ENCODE measurements around the gene ZFYVE28.

Gene ZFYVE28

DNA sequence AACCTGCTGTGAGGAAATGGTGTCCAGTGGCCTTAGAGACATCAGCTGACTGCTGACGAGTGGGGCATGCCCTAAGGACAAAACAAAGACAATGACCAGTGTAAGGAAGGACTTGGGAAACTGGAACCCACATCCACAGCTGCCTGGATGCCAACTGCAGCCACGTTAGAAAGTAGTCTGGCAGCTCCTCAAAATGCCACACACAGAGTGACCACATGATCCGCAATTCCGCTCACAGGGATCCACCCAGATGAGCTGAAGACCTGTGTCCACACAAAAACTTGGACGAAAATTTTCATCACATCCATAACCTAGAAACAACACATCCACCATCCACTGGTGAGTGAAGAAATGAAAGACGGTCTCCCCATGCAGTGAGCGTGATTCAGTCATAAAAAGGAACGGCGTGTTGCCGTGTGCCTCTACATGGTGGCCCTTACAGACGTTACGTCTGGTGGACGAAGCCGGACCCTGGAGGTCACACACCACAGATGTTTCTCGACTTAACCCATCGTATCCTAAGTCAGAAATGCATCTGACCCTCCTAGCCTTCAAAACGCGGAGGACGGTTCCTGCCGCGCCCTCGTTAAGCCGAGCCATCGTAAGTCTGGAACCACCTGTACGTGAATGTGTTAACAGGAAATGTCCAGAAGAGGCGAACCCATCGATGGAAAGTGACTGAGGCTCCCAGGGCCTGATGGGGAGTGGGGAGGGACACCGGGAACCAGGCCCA lies 115.9 kb downstream of the ZFYVE28 start:
- no peak for DNase-seq (ENCODE audit: low spot score)

DNA sequence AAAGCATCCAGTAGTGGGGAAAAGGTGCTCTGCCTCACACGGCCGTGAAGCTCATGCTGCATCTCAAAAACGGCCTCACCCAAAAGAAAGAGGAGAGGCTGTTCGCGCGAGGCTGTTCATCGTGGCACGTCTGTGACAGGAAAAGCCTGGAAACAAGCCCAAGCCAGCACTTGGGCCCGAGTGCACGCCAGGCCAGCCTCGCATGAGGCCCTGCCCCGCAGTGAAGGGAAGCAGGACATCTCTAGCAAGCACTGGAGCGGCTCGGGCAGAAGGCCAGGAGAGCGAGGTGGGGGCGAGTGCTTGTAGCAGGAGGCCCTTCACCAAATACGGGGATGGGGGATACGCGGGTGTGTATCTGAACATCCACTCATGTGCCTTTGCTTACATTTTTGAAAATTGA lies 116.6 kb downstream of the ZFYVE28 start:
- DNase-seq (ENCODE audit: low spot score): no peak

DNA sequence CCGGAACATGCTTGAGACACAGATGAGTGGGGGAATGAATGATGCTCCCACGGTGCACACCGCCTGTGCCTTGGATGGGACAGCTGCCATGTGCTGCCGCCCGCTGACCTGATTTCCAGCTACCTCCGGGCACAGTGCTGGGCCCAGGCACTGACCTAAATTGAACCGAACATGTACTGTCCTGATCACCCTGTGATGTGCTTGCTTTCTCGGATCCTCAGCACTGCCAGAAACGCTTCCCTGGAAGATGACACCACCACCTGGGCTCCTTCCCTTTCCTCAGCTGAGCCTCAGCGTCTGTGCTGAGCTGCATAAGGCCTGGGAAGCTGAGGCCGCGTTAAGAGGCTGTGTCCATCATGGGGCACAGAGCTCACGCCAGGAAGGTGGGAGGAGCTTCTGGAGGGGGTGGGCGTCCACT lies 117.2 kb downstream of the ZFYVE28 start:
- DNase-seq (ENCODE audit: low spot score): no peak

DNA sequence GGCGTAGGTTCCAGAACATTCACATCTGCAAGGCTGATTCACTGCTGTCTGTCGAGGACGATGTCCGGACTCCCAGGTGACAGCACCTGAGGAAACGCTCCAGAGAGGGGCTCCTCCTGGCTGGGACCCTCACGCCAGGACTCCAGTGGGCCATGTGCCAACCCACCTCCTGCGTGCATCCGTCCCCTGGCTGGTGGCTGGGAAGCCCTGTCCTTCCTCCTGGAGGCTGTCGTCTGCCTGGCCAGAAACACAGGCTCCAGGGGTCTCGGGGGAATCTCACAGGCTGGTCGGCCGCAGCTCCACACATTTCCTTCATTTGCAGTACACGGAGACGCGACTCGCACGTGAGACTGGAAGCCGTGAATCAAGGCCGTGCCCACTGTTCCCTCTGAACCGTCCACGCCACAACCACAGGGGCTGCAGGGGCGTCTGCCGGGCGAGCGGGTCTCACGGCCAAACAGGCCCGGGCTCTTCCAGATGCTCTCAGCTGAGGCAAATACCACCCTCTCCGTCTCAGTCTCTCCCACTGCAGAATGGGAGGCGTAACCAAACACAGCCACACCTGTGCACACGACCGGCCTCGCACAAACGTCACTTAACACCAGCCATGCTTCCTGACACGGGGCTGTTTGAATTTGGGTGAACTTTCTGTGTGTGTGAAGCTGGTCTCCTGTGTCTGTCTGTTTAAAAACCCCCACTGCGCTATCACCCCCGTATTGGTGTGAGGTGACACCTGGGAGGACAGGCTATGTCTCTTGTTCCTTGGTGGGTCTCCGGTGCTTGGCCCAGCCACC lies 117.8 kb downstream of the ZFYVE28 start:
- DNase-seq (ENCODE audit: low spot score): no peak

DNA sequence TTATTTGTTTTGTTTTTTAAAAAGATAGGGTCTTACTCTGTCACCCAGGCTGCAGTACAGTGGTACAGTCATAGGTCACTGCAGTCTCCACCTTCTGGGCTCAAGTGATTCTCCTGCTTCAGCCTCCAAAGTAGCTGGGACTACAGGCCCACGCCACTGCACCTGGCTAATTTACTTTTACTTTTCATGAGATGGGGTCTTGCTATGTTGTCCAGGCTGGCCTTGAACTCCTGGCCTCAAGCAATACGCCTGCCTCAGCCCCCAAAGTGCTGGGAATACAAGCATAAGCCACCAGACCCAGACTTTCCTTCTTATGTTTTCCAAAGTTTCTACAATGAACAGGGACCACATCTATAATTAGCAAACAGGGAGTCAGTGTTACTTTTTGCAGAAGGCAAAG lies 118.7 kb downstream of the ZFYVE28 start:
- no peak for DNase-seq (ENCODE audit: low spot score)

DNA sequence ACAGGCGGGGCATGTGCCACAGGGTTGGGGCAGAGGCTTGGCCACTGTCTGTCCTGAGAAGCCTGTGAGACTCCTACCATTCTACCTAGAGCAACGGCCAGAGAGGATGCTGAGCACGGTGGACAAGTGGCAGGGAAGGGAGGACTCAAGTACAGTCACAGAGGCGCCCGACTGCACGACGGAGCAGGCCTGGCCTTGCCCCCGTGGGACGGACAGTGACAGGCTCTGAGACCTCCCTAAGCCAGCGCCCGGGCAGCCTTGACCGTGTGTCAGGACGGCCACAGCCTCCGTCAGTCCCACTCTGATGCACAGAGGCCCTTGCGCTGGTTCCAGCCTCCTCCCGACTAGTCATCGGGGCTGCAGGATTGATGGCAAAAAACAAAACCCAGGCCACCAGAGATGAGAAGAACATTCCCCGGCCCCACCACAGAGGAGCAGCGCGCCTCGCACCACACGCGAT lies 119.9 kb downstream of the ZFYVE28 start:
- no peak for DNase-seq (ENCODE audit: low spot score)

DNA sequence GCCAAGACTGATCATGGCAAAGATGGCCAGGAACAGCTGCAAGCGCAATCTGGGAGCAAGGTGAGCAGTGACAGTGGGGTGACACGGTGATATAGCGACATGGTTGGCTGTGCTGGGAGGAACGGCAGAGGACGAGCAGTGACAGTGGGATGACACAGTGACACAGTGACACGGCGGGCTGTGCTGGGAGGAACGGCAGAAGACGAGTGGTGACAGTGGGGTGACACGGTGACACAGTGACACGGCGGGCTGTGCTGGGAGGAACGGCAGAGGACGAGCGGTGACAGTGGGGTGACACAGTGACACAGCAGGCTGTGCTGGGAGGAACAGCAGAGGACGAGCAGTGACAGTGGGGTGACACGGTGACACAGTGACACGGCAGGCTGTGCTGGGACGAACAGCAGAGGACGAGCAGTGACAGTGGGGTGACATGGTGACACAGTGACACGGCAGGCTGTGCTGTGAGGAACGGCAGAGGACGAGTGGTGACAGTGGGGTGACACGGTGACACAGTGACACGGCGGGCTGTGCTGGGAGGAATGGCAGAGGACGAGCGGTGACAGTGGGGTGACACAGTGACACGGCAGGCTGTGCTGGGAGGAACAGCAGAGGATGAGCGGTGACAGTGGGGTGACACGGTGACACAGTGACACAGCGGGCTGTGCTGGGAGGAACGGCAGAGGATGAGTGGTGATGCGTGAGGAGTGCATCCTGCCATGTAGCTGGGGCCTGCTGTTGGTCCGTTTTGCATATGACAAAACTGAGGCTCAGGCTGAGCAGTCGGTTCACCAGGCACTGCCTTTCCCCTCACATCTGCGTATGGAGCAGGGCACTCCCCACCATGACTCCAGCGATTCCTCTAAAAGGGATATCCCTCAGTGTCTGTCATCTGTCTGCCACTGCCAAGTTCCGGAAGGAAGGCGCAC lies 120.6 kb downstream of the ZFYVE28 start:
- DNase-seq (ENCODE audit: low spot score): no peak

DNA sequence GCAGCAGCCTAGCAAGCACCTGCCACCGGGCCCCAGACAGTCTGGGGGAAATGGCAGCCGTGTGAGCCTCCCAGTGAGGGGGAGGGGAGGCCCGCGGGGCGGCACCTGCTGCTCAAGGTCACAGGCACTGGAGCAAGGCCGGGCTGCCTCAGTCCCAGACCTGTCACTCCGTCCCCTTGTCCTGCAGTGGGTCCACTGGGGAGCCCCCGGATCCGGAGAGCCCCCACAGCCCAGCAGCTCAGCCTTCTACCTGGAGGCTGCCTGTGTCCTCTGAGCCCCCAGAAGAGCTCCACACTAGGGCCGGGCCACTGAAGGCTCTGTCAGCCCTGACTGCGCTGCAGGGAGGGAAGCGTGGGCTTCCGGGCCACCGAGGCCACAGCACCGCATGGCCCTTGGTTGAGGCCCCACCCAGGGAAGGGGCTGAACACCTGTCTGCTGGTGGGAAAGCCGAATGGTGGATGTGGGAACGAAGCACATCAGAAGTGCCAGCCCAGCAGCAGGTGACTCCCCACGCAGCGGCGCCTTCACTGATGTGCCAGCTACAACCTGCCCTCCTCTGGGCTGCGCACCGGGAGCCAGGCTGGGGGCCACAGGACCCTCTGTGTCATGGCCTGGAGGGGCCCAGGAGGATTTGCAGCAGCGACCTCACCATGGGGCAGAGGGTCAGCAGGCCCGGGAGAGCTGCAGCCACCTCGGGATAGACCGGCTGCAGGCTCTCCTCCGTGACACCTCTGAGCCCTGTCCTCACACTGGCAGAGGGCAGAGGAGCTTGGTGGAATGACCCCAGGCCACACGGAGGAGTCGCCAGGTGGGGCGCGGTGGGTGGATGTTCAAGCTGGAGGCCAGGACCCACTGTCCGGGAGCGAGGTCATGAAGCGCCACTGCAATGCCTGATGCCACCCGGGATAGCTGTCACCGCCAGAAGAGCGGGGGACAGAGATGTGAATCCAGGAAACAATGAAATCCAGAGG lies 121.5 kb downstream of the ZFYVE28 start:
- DNase-seq (ENCODE audit: low spot score): no peak

DNA sequence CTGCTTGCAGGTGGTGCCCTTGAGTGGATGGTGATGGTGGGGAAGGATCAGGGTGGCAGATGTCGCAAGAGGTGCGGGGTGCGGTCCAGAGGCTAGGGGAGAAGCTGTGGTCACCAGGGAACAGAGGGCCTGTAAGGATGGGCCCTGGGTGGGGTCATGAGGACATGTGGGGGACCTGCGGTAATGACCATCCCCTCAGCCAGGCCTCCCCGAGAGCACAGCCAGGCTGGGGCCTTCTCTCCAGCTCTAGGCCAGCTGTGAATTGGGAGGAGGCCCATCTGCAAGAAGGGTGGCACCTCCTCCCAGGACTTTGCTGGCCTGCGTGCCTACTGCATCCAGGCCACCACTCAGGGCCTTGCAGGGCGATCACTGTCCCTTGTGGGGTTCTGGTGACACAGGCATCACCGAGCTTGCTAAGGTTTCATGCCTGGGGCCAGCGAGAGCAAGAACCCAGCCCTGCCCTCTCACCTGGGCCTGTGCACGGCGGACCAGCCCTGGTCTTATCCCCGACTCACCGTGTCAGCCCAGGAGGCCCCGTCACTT lies 122.5 kb downstream of the ZFYVE28 start:
- no peak for DNase-seq (ENCODE audit: low spot score)

DNA sequence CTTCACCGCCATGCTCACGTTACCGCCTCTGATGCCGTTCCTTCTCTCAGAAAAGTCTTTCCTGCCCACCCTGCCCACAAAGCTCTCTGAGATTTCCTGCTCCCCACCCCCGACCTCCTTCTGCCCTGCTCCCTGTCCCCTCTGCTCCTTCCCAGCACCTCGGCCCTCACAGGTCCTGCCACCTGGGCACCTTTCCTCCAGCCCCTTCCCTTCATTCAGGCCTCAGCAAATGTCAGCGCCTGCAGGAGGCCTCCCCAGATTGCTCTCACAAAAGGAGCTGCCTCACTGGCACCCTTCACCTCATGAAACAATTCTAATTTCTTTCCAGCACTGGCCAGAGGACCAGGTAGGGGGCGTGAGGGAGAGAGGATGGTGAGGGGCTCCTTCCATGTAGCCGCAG lies 122.9 kb downstream of the ZFYVE28 start:
- no peak for DNase-seq (ENCODE audit: low spot score)

DNA sequence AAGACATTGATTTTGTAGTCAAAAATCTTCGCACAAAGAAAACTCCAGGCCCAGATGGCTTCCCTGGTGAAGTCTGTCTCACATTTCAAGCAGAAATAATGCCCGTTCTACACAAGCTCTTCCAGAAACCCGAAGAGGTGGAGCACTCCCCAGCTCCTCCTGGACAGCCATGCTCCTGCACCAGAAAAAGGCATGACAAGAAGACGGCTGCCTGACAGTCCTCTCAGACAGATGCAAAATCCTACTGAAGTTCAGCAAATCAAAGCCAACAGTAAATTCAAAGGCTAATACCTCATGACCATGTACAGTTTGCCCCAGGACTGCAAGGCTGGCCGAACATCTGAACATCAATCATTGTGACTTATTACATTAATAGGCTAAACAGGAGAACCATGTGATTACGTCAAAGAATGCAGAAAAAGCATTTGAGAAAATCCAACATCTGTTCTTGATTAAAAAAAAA lies 125.8 kb downstream of the ZFYVE28 start:
- no peak for DNase-seq (ENCODE audit: low spot score)

DNA sequence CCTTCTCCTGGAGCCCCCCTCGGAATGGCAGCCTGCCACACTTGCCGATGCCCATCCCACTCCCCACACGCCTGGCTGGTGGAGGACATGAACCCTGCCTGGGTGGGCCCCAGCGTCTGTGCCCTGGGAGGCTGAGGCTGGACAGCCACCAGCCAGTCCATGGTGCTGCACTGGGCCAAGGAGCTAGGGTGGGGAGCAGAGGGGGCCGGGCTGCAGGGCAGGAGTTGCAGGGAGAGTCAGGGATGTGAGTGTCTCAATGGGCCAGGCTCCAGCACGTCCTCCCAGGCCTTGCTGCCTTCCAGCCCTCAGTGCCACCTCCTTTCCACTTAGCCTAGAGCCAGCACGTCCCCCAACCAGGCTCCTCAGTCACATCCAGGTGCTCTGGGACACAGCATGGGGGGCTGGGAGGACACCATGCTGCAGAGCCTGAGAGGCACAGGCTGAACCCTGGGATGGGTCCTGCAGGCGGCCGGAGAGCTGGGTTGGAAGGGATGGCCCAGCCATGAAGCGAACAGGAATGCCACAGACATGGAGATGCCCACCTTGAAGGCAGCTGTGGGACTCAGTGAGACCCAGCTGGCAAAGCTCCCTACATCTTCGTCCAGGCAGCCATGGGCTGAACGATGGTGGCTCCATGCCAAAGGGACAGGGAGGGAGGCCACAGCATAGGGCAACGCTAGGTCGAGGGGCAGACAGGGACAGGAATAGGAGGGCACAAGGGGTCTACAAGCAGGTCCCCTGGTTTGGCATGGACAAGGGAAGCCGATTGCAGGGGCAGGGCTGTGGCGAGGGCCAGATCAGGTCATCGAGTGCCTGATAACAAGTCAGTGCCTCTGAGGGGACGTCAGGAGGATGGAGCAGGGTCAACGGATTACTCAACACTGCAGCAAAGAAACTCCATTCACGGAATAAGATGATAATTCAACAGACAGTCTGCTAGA lies 126.5 kb downstream of the ZFYVE28 start:
- no peak for DNase-seq (ENCODE audit: low spot score)

DNA sequence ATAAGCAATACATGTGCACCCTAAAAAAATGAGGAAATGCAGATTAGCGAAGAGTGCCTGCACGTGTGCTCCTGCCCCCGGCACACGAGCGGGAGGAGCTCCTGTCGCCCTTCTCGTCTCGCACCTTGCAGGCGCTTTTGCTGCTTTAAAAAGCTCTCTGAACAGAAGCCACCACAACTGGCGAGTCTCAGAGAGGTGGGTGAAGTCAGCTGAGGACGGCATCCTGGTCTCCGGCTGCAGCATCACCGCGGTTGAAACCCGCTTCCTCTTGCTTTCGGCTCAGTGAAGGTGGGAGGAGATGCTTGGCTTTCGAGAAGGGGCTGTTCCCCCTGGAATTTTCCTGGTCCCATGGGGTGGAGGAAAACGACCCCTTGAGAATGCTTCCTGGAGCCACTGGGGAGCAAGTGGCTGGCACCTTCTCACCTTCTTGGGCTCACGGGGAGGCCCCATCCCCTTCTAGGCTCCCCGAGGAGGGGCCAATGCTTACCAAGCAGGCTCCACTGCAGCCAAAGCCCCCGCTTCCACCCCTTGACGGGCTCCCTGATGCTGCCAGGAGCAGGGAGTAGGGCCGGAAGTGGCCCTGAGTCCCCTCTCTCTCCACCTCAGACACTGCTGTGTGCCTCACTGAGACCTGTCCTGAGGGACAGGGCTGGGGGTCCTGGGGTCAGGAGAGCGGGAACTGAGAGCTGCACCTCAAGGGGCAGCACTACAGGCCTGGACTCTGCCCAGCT lies 127.3 kb downstream of the ZFYVE28 start:
- no peak for DNase-seq (ENCODE audit: low spot score)

DNA sequence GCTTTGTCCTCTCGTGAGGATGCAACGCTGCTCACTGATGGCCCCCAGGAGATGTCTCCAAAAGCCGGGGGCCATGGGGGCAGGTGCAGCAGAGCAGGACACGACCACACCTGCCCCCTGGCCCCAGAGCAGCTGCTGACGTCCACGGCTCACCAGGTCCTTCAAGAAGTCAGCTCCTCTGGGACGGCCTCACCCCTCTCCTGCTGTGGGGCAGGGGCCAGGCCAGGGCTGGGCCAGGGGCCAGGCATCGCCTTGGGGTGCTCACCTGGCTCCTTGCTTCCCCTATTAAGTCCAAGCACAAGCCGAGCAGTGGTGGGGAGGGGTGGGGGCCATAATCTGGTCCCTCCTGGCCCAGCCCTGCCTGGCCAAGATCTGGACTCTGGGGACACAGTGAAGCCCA lies 128.0 kb downstream of the ZFYVE28 start:
- DNase-seq (ENCODE audit: low spot score): no peak

DNA sequence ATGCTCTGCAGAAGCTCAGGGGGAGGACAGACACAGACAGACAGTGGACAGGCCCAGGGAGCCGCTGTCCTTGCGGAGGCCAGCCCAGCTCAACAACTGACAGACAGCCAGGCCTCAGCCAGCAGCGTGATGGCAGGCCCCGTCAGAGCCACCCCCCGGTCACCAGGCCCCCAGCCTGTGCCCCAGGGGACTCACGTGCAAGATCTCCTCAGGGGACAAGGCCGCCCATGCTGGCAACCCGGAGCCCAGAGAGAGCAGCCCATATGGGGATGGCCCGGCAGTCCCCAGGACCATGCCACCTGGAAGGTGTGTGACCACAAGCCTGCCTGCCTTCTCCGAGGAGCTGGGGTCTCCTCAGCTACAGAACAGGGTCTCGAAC lies 128.5 kb downstream of the ZFYVE28 start:
- no peak for DNase-seq (ENCODE audit: low spot score)

DNA sequence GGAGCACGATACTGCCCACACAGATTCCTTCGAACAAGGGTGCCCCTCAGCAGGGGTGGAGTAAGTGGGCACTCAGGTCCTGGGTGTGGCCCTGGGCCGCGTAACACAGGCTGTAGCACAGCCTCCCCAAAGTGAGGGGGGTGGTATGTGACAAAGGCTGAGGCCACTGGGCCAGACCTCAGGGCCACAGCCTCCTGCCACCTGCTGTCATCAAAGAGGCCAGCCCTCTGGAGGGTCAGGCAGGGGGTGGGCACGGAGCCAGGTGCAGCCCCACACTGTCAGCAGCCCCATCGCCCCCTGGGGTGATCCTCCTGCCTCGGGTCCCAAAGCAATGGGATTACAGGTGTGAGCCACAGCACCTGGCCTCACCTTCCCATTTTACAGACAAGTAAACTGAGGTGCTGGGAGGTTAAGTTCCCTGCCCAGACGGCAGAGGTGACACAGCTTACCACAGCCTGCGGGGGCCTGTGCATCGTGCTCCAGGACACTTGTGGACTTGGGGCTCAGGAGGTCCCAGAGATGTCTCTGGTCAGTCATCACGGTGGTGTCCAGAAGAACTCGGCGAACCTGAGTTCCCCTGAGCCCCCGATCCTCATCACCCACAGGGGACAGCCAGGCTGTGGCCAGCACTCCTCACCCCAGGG lies 129.0 kb downstream of the ZFYVE28 start:
- DNase-seq (ENCODE audit: low spot score): no peak

DNA sequence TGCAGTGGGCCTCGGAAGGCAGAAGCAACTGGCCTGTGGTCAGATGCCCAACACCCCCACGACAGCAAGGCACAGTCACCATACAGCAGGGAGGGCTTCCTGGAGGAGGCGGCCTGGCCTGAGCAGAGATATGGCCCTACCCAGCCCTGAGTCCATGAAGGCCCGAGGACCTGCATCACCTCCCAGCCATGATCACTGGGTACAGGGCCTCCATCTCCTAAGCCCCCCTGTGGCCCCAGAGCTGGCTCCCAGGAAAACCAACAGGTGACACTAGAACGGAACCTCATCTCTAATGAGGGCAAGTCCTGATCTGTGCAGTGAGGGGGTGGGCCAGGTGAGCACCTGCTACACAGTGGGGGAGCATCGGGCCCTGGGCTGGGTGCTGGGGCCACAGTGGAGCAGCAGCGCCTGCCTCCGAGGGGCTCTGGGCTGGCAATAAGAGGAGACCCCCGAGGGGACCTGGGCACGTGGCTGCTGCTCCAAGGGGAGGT lies 130.3 kb downstream of the ZFYVE28 start:
- DNase-seq (ENCODE audit: low spot score): no peak

DNA sequence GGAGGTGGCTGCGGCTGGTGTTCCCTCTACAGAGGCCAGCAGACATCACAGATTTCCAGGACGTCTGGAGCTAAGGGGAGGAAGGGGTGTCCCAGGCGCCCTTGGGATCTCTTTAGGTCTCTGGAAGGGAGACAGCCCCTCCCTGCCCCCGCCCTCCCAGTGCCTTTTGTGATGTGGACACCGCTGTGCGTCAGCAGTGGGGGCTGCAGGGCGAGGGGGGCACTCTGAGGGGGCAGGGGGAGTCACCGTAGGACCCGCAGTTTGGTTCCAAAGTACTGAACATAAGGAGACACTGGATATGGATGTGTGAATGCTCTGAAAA lies 130.9 kb downstream of the ZFYVE28 start:
- DNase-seq (ENCODE audit: low spot score): no peak

Data from hematopoietic multipotent progenitor cell treated with erythropoietin and hydrocortisone succinate and interleukin-3 and kit ligand, for 15 days (in vitro differentiated cells).